LHCN-M2 (cell line): Measurements from ENCODE around the gene MRPL36. TPM values are rescaled to one million over a fixed set of nuclear protein-coding genes. Genes with fewer than 3 reads are reported as not detected.
A peak's percentile ranks its signal among the peaks of the same experiment; 100 is the strongest.
"Not testable (repeated sequence)": the region's sequence is repeated elsewhere in the genome, so short reads cannot be mapped to it uniquely, and the experiment has no call there.

Experiments used
- DNase-seq: peaks from one replicate; pipeline ENCODE4 v3.0.0-alpha.2; 2012; ENCODE audit warnings: low read depth
- total RNA-seq: library from RNA; depleted of rRNA; stranded (reverse); fragments of >200 nt; gene quantifications from 2 replicates; pipeline ENCODE4 v1.2.3, GENCODE V29; 2014

The MRPL36 gene
- total RNA-seq, 1 experiment from 2014 or later = 51.4 TPM

- no peak for DNase-seq
These were observed 16.2 kb upstream of the MRPL36 start for GRCh38 chr5:1815881-1816292.

- DNase-seq = no peak
These were observed 15.6 kb upstream of the MRPL36 start for GRCh38 chr5:1815071-1815786.

GRCh38 chr5:1814183-1815020 is 14.8 kb upstream of the MRPL36 start:
- no peak for DNase-seq

DNA sequence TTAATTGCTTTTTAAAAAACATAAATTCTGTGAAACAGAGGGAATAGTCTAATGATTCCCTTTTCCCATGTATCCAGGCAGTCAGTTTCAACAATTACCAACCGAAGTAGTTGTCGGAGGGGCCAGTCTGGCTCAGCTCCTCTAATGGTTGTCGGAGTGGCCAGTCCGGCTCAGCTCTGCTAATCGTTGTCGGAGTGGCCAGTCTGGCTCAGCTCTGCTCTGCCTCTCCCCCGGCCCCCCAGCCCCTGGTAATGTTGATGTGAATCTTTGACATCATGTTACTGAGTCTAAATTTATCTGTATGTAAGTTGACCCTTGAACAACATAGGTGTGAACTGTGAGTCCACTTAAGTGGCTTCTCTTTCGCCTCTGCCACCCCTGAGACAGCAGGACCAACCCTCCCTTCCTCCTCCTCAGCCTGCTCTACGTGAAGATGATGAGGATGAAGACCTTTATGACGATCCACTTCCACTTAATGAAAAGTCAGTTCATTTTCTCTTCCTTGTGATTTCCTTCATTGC is 11.0 kb upstream of the MRPL36 start:
- DNase-seq = no peak

- no peak for DNase-seq
These were observed 9.9 kb upstream of the MRPL36 start for GRCh38 chr5:1809416-1810035.

DNA sequence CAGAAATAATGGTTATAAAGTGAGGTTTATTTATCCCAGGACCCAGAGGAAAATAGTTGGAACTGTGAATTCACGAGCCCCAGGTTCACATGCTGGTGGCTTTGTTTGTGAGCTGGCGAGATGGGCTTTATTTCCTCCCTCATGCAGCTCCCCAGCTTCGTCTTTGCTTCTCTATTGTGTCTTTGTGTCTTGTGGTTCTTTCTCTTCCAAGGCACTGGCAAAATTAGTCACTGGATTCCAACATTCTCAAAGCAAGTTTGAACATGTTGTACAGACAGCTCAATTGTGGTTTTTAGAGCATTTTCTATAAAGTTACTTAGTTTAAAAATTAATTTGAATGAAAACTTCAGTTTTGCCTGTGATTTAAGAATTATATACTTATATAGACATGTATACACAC is 8.8 kb upstream of the MRPL36 start:
- peak; percentile 81 for DNase-seq

GRCh38 chr5:1807451-1808185 is 8.0 kb upstream of the MRPL36 start:
- DNase-seq = no peak

DNA sequence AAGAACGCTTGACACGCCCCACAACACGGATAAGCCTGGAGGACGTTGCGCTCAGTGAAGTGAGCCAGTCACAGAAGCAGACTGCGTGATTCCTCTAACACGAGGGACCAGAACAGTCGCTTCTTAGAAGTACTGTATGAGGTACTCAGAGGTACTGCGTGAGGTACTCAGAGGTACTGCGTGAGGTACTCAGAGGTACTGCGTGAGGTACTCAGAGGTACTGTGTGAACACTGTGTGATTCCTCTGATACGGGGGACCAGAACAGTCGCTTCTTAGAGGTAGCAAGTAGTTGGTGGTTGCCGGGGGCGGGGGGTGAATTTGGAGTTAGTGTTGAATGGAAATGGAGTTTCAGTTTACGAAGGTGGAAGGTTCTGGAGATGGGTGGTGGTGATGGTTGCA is 7.3 kb upstream of the MRPL36 start:
- DNase-seq = no peak

- no peak for DNase-seq
These were observed 6.6 kb upstream of the MRPL36 start for GRCh38 chr5:1806199-1806598.

GRCh38 chr5:1805736-1806135 is 6.1 kb upstream of the MRPL36 start:
- DNase-seq = no peak

DNA sequence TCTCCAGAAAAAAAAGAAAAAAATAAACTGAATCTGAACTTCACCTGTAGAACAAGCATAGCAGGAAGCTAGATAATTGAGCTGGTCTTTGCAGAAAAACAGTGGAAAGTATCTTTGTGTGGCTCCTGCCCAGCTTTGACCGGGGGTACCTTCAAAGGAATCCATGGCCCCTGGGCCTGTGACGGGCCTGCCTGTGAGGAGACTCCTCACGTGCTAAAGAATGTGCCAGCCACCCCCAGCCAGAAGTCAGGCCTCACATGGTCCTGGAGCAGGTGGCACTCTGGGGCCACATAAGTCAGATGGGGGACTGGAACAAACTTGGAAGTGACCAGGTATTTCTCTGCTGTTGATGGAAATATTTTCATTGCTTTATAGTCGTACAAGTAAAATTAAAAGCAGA is 5.7 kb upstream of the MRPL36 start:
- no peak for DNase-seq

GRCh38 chr5:1804001-1804690 is 4.5 kb upstream of the MRPL36 start:
- DNase-seq = no peak

DNA sequence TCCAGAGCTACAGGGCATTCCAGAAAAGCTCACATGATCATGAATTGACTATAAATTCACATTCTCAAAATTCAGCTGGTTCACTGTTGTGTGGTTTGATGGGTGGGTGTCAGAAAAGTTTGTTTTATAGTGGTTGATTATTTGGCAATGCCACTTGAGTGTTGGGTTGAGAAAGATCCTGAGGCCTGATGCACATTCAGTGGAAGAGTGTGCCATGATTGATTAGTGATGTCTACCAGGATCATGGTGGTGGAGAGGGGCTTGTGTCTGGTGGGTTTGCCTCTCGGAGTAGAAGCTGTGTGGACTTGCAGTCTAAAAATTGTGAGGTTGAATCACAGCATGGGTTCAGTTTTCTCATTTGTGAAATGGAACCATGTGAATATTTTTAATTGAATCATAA is 3.6 kb upstream of the MRPL36 start:
- DNase-seq = no peak

DNA sequence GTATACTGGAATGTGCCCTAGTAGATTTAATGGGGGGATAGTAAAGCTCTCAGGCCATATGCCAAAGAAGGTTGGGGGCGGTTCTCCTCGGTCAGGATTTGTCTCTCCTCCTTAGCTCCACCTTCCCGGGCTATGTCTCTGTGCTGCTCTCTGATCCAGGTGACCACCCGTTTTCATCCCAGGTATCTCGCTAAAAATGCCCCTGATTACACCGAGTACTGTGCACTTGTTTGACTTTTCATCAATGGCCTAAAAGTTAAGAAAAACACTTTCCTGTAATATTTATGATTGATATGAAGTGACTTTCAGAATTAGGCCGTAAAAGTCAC is 2.3 kb upstream of the MRPL36 start:
- no peak for DNase-seq

DNA sequence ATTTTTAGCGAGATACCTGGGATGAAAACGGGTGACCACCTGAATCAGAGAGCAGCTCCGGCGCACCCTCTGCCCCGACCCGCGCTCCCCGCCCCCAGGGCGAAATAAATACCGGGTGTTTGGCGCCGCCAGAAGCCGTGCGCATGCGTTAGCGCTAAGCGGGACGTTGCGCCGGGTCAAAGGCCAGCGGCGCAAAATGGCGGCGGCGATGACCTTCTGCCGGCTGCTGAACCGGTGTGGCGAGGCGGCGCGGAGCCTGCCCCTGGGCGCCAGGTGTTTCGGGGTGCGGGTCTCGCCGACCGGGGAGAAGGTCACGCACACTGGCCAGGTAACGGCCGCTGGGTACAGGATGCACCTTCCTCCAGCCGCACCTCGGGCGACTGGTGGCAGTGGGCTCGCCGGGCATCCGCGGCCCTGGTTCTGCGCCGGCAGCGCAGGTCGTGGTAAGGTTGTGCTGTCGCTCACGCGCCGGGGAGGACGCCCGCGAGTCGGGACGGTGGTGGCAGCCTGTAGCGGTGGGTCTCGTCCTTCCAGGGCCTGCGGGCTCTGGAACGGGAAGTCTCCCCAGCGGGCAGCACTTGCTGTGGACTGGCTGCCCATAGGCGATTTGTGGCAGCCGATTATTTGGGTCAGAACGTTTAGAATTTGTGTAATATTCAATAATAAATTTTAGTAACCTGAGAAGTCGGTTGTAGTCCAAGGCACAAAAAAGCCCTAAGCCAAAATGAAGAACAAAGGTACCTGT is 1.8 kb upstream of the MRPL36 start, which contains the start of gene NDUFS6:
NDUFS6 (plus strand) TSS at position 186 of the 745 bp plus-strand sequence; CDS start at position 197, 11 bp downstream.
- DNase-seq = peak; percentile 63

GRCh38 chr5:1800472-1801221 is 1.0 kb upstream of the MRPL36 start:
- peak; percentile 27 for DNase-seq

DNA sequence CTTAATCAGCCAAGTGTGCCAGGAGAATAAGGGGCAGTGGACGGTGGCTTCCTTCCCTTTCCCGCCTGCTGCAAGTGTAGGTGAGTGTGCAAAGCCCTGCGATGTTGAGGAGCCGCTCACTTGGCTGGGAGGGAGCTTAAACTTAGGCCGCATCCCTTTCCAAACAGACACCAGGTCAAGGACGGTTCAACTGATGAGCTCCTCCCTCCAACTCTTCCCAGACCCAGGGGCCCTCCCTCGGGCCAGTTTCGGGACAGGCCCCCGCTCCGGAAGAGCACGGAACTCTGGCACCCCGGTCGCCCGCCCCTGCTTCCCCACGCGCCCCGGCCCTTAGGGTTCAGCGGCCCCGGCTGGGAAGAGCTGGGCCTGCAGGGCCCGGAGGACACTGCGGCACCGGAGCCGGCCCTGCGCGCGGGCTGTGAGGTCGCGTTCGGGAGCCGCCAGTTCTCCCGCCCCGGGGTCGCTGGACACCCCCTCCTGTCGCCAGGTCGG is 481 bp downstream of the MRPL36 start:
- peak; percentile 44 for DNase-seq

DNA sequence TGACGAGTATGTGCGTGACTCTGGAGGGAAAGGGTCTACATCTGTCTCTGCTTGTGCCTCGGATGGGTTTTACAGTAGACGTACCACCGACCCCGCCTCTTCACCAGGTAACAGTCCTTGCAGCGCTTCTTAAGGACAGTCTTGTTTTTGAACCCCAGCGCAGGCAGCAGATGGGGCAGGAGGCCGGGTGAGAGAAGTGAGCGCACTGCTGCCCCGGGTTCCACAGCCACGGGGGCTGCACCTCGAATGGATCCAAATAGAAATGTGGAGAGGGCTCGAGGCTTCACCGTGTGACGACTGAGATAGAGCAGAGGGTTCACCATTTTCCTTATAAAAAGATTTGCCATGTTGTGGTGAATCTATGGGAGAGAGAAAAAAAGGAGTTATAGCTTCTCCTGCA is 1.0 kb downstream of the MRPL36 start:
- DNase-seq = not testable (repeated sequence)

- no peak for DNase-seq
These were observed 1.8 kb downstream of the MRPL36 start for GRCh38 chr5:1797855-1798254.
